Measurements from ENCODE around the gene TMEM40.
"Not testable (repeated sequence)": the region's sequence is repeated elsewhere in the genome, so short reads cannot be mapped to it uniquely, and the experiment has no call there.

Gene TMEM40

GRCh38 chr3:12785096-12785495 lies 26.0 kb upstream of the TMEM40 start:
- H3K4me3 ChIP-seq (ENCODE audit: control insufficient read depth, low read depth, low read length), result no peak overlapping the region
- TF ChIP-seq CTCF (conservative IDR thresholded peaks at IDR 0.05; ENCODE audit: control insufficient read depth, insufficient read depth, low read depth, low read length), result no peak
- no peak for DNase-seq (ENCODE audit: low read depth)

GRCh38 chr3:12782172-12782815 lies 23.2 kb upstream of the TMEM40 start:
- no peak for TF ChIP-seq CTCF (conservative IDR thresholded peaks at IDR 0.05; ENCODE audit: control insufficient read depth, insufficient read depth, low read depth, low read length)
- no peak overlapping the region for H3K4me3 ChIP-seq (ENCODE audit: control insufficient read depth, low read depth, low read length)
- DNase-seq (ENCODE audit: low read depth), result peak; percentile 5

GRCh38 chr3:12780751-12781150 lies 21.7 kb upstream of the TMEM40 start:
- H3K4me3 ChIP-seq (ENCODE audit: control insufficient read depth, low read depth, low read length), result no peak overlapping the region
- no peak for DNase-seq (ENCODE audit: low read depth)
- TF ChIP-seq CTCF (conservative IDR thresholded peaks at IDR 0.05; ENCODE audit: control insufficient read depth, insufficient read depth, low read depth, low read length), result no peak

GRCh38 chr3:12777171-12777570 lies 18.1 kb upstream of the TMEM40 start:
- DNase-seq (ENCODE audit: low read depth), result no peak
- no peak overlapping the region for H3K4me3 ChIP-seq (ENCODE audit: control insufficient read depth, low read depth, low read length)
- TF ChIP-seq CTCF (conservative IDR thresholded peaks at IDR 0.05; ENCODE audit: control insufficient read depth, insufficient read depth, low read depth, low read length), result no peak

- DNase-seq (ENCODE audit: low read depth), result not testable (repeated sequence)
Observed at GRCh38 chr3:12775970-12776369, 16.9 kb upstream of the TMEM40 start.

GRCh38 chr3:12775226-12775625 lies 16.2 kb upstream of the TMEM40 start:
- no peak for TF ChIP-seq CTCF (conservative IDR thresholded peaks at IDR 0.05; ENCODE audit: control insufficient read depth, insufficient read depth, low read depth, low read length)

More at GRCh38 chr3:12775970-12776369, 16.9 kb upstream of the TMEM40 start:
- H3K4me3 ChIP-seq (ENCODE audit: control insufficient read depth, low read depth, low read length), result not testable (repeated sequence)

GRCh38 chr3:12774619-12775018 lies 15.6 kb upstream of the TMEM40 start:
- no peak overlapping the region for H3K4me3 ChIP-seq (ENCODE audit: control insufficient read depth, low read depth, low read length)
- no peak for DNase-seq (ENCODE audit: low read depth)
- TF ChIP-seq CTCF (conservative IDR thresholded peaks at IDR 0.05; ENCODE audit: control insufficient read depth, insufficient read depth, low read depth, low read length), result no peak

More at GRCh38 chr3:12775226-12775625, 16.2 kb upstream of the TMEM40 start:
- H3K4me3 ChIP-seq (ENCODE audit: control insufficient read depth, low read depth, low read length), result no peak overlapping the region
- DNase-seq (ENCODE audit: low read depth), result no peak

Data from fibroblast of mammary gland (primary cell).